GM21723 (cell line): Measurements from ENCODE around the gene CHD5.

Experiments used
- ATAC-seq: cut with Tn5 transposase; IDR thresholded peaks from one replicate; pipeline ENCODE4 v1.9.1; 2021; ENCODE audit warnings: mild to moderate bottlenecking, moderate library complexity; ENCODE audit not compliant: unreplicated experiment

CHD5 gene

GRCh38 chr1:6101826-6102531, 78.1 kb downstream of the CHD5 start:
- ATAC-seq, result no peak

- no peak for ATAC-seq
Measured at GRCh38 chr1:6100861-6101783, 79.0 kb downstream of the CHD5 start.

GRCh38 chr1:6099787-6100765, 80.0 kb downstream of the CHD5 start:
- ATAC-seq, result no peak

- ATAC-seq, result no peak
Measured at GRCh38 chr1:6099297-6099696, 80.8 kb downstream of the CHD5 start.

- ATAC-seq, result no peak
Measured at GRCh38 chr1:6098303-6099215, 81.6 kb downstream of the CHD5 start.

GRCh38 chr1:6097824-6098223, 82.3 kb downstream of the CHD5 start:
- no peak for ATAC-seq

- no peak for ATAC-seq
Measured at GRCh38 chr1:6097117-6097595, 83.0 kb downstream of the CHD5 start.

- ATAC-seq, result no peak
Measured at GRCh38 chr1:6096243-6097116, 83.6 kb downstream of the CHD5 start.

GRCh38 chr1:6095511-6096242, 84.4 kb downstream of the CHD5 start:
- no peak for ATAC-seq

GRCh38 chr1:6094801-6095505, 85.2 kb downstream of the CHD5 start:
- ATAC-seq, result no peak

GRCh38 chr1:6094246-6094645, 85.9 kb downstream of the CHD5 start:
- no peak for ATAC-seq

GRCh38 chr1:6093611-6094010, 86.5 kb downstream of the CHD5 start:
- no peak for ATAC-seq

- no peak for ATAC-seq
Measured at GRCh38 chr1:6093071-6093470, 87.0 kb downstream of the CHD5 start.

- no peak for ATAC-seq
Measured at GRCh38 chr1:6092211-6092610, 87.9 kb downstream of the CHD5 start.

GRCh38 chr1:6091823-6092109, 88.4 kb downstream of the CHD5 start:
- ATAC-seq, result no peak

GRCh38 chr1:6090996-6091822, 88.9 kb downstream of the CHD5 start:
- no peak for ATAC-seq

- ATAC-seq, result no peak
Measured at GRCh38 chr1:6090288-6090687, 89.8 kb downstream of the CHD5 start.
